Breast epithelium (tissue), 4 donors: ENCODE data around the gene SCG5. TPM values are rescaled to one million over a fixed set of nuclear protein-coding genes. Genes with fewer than 3 reads are reported as not detected.
A peak's percentile ranks its signal among the peaks of the same experiment; 100 is the strongest.

ENCODE experiments used
- DNase-seq, 2 donors: peaks; one replicate each; pipeline ENCODE4 v3.0.0-alpha.2; 2019; ENCODE audit warnings: low spot score in 2 of 2
- H3K27ac ChIP-seq, 2 donors: fragments of 200-600 bp; sonication (generic) in 1 of 2; one replicate each; pipeline ENCODE4 v1.5.1; 2016 to 2019; ENCODE audit warnings: mild to moderate bottlenecking in 1 of 2
- H3K27me3 ChIP-seq, 2 donors: fragments of 200-600 bp; sonication (generic) in 1 of 2; one replicate each; pipeline versions ENCODE4 v1.5.1 to v1.6.0; 2017 to 2019; ENCODE audit warnings: control low read depth in 1 of 2, mild to moderate bottlenecking in 1 of 2
- H3K36me3 ChIP-seq: fragments of 200-600 bp; one replicate; pipeline ENCODE4 v1.5.1; 2019
- H3K4me1 ChIP-seq, 2 donors: fragments of 200-600 bp; sonication (generic); one replicate each; pipeline ENCODE4 v1.5.1; 2016 to 2019; ENCODE audit warnings: control low read depth in 1 of 2
- H3K4me3 ChIP-seq, 3 donors: fragments of 200-600 bp; sonication (generic); 1 replicate in 2 of 3; 2 replicates in 1 of 3; pipeline ENCODE4 v1.5.1; 2016 to 2019; ENCODE audit warnings: mild to moderate bottlenecking in 3 of 3, moderate library complexity in 2 of 3
- H3K9me3 ChIP-seq, 2 donors: fragments of 200-600 bp; sonication (generic) in 1 of 2; one replicate each; pipeline ENCODE4 v1.5.1; 2016 to 2019; ENCODE audit warnings: control low read depth in 1 of 2
- POLR2A ChIP-seq: fragments of 450-650 bp; IDR thresholded peaks from one replicate; pipeline ENCODE4 v1.6.1; 2016; ENCODE audit warnings: antibody characterized with exemption, mild to moderate bottlenecking, moderate library complexity
- POLR2AphosphoS5 ChIP-seq, 3 donors: sonication (generic); formaldehyde crosslinking; IDR thresholded peaks; one replicate each; pipeline ENCODE4 v1.6.1; 2017; ENCODE audit warnings: antibody characterized with exemption in 3 of 3
- intact Hi-C: fragments of 100-400 bp; cut with DNase I; formaldehyde crosslinking; loops from one replicate; pipeline ENCODE4 v1.15.1; 2023; ENCODE audit warnings: low total_unique reads
- total RNA-seq, 3 donors: library from RNA; depleted of rRNA; stranded (reverse); fragments of >200 nt; gene quantifications; one replicate each; pipeline ENCODE4 v1.1.0, GENCODE V29; 2016
- TF ChIP-seq, protein P1 (sequence below), 3 donors: fragments of 450-650 bp; IDR thresholded peaks; one replicate each; pipeline ENCODE4 v1.5.1; 2016 to 2017; ENCODE audit warnings: antibody characterized with exemption in 3 of 3, mild to moderate bottlenecking in 3 of 3, moderate library complexity in 3 of 3

The SCG5 gene
- total RNA-seq, 3 donors from 2014 or later, result 5.0 to 11.1 TPM; not detected in 1

DNA sequence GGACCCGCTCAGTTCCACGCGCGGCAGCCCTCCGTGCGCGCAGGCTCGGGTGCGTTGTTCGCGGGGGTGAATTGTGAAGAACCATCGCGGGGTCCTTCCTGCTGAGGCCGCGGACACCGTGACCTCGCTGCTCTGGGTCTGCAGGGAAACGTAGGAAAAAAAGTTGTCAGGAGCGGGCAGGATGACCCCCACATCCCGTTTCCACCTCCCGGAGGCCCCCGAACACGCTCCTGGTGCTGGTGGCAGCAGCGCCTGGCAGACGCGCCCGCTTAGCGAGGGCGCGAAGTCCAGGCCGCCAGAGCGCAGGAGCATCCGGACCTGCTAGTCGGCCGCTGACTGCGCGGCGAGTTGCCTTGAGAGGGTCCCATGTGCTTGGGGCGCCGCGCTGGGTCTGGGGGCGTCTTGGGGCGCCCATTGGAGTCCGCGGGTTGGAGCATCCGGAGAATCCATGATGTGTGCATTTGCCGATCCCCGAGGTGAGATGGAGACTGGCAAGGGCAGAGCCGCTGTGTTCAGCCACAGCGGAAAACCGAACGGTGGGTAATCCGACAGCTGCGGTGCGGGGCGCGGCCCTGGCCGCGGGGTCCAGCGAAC, 76.8 kb downstream of the SCG5 start:
- TF ChIP-seq POLR2AphosphoS5 (IDR thresholded peaks at IDR 0.05) (no peak), POLR2A (no peak)
- TF ChIP-seq, protein P1, sequence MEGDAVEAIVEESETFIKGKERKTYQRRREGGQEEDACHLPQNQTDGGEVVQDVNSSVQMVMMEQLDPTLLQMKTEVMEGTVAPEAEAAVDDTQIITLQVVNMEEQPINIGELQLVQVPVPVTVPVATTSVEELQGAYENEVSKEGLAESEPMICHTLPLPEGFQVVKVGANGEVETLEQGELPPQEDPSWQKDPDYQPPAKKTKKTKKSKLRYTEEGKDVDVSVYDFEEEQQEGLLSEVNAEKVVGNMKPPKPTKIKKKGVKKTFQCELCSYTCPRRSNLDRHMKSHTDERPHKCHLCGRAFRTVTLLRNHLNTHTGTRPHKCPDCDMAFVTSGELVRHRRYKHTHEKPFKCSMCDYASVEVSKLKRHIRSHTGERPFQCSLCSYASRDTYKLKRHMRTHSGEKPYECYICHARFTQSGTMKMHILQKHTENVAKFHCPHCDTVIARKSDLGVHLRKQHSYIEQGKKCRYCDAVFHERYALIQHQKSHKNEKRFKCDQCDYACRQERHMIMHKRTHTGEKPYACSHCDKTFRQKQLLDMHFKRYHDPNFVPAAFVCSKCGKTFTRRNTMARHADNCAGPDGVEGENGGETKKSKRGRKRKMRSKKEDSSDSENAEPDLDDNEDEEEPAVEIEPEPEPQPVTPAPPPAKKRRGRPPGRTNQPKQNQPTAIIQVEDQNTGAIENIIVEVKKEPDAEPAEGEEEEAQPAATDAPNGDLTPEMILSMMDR (IDR thresholded peaks at IDR 0.05), result no peak
- Histone ChIP-seq H3K27ac (peak overlapping the region in 1 of 2 donors; percentile 61), H3K4me1 (peaks cover 0 to 9% of the 10 kb centered on the region in 2 donors), H3K36me3 (no peaks in the 10 kb centered on the region), H3K4me3 (peak overlapping the region; percentile 30 to 71 (median 49)), H3K9me3 (no peaks in the 10 kb centered on the region), H3K27me3 (peaks cover 3 to 45% of the 10 kb centered on the region in 2 donors)
- intact Hi-C loops, result no loop called here
- no peak for DNase-seq

DNA sequence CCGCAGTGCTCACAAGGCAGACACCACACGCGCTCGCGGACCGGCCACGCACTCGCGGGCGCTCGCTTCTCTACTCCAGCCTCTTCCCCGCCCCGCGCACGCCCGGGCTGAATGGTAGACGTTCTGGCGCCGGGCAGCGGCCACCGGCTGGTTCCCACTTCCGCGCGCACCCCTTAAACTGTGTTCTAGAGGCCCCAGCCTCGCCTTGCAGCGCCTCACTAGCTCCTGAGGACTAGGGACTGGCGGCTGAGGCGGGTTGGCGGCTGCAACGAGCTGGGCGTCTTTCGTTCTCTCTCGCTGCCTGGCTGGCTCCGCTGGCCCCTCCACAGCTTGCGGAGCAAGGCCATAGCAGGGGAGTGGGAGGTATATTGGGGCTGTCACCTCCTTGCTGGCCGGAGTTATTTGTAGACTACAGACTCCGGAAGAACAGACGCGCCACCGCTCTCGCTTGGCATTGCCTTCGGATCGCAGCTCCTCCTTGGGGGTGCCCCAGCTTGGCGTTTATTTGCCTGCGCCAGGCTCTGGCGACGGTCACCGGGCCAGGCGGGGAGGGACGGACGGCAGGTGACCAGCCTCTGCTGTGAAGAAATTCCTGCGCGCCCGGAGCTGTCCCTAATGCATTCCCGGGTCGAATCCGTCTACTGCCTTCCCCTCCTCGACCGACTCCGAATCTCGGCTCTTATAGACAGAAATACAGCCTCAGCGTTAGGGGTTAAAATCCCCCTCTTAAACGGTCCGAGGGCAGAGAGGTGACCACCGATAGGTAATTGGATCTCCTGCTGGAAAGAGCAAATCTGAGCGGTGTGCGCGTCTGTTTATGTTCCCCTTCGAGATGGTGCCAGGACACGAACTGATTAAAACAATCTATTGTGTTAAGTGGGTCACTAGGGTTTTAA, 77.6 kb downstream of the SCG5 start:
- no peak for DNase-seq
- Histone ChIP-seq H3K9me3 (no peaks in the 10 kb centered on the region), H3K27me3 (peaks cover 3 to 45% of the 10 kb centered on the region in 2 donors), H3K4me3 (peak overlapping the region; percentile 30 to 71 (median 49)), H3K27ac (peak overlapping the region in 1 of 2 donors; percentile 61), H3K4me1 (peaks cover 0 to 9% of the 10 kb centered on the region in 2 donors), H3K36me3 (no peaks in the 10 kb centered on the region)
- TF ChIP-seq POLR2A (no peak), POLR2AphosphoS5 (IDR thresholded peaks at IDR 0.05) (no peak)
- TF ChIP-seq, protein P1 (IDR thresholded peaks at IDR 0.05), result no peak
- intact Hi-C loops, result no loop called here

DNA sequence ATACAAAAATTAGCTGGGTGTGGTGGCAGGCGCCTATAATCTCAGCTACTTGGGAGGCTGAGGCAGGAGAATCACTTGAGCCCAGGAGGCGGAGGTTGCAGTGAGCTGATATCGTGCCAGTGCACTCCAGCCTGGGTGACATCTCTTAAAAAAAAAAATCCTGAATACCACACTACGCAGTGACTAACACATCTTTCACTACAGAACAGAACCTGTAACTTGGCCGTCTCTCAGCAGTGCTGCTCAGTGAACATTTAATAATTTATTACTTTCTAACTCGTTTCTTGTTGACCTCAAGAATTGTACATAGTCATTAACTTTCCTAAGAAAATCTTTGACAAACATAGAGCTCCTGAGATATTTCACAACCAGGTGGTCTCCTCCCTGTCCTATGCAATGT, 80.1 kb downstream of the SCG5 start:
- Histone ChIP-seq H3K27ac (no peak overlapping the region), H3K4me1 (peaks cover 0 to 9% of the 10 kb centered on the region in 2 donors), H3K9me3 (no peaks in the 10 kb centered on the region), H3K27me3 (peaks cover 3 to 29% of the 10 kb centered on the region in 2 donors), H3K36me3 (no peaks in the 10 kb centered on the region), H3K4me3 (no peak overlapping the region)
- intact Hi-C loops, result no loop called here
- TF ChIP-seq, protein P1 (IDR thresholded peaks at IDR 0.05), result no peak
- TF ChIP-seq POLR2AphosphoS5 (IDR thresholded peaks at IDR 0.05) (no peak), POLR2A (no peak)
- no peak for DNase-seq

DNA sequence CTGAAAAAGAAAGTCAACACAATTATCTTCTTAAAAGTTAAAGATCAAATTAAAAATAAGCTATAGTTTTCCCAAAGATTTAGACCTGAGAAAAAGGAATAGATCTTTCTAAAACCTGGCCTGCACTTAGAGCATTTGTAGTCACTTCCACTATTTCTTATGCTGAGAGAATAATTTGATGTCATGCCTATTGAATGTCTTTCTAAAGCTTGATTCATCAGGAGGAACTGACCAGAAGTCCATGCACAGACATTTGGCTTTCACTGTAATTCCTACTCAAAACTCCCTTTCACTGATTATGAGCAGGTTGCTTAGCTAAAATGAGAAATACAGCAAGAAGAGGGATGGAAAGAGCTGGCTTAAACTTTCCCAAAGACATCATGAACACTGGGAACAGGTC, 80.6 kb downstream of the SCG5 start:
- peaks cover 3 to 25% of the 10 kb centered on the region in 2 donors for H3K27me3 ChIP-seq
- peaks cover 0 to 9% of the 10 kb centered on the region in 2 donors for H3K4me1 ChIP-seq
- no peak overlapping the region for H3K4me3 ChIP-seq
- no peak for TF ChIP-seq POLR2A
- TF ChIP-seq, protein P1 (IDR thresholded peaks at IDR 0.05), result no peak
- TF ChIP-seq POLR2AphosphoS5 (IDR thresholded peaks at IDR 0.05), result no peak
- H3K27ac ChIP-seq, result no peak overlapping the region
- H3K9me3 ChIP-seq, result no peaks in the 10 kb centered on the region
- DNase-seq, result no peak
- no peaks in the 10 kb centered on the region for H3K36me3 ChIP-seq
- intact Hi-C loops, result no loop called here
